ENCODE results near the gene ADAM22. TPM values are rescaled to one million over a fixed set of nuclear protein-coding genes. Genes with fewer than 3 reads are reported as not detected.

The ADAM22 gene
- total and polyA plus RNA-seq, 2 experiments from 2014 or later = 2.7 to 18.7 TPM

GRCh38 chr7:88217675-88218428 is 283.8 kb downstream of the ADAM22 start:
- Mint-ChIP-seq H3K4me3 (peak overlapping the region; percentile 87), H3K36me3 (ENCODE audit: low read depth) (peaks cover 25% of the 10 kb centered on the region), H3K27ac (peak overlapping the region; percentile 84), H3K27me3 (ENCODE audit: insufficient read depth, low read depth, poor library complexity) (peaks cover 5% of the 10 kb centered on the region), H3K4me1 (peaks cover 50% of the 10 kb centered on the region), H3K9me3 (no peaks in the 10 kb centered on the region)
- H3K4me2 ChIP-seq = peak overlapping the region; percentile 100
- TF ChIP-seq ZNF114 (CRISPR knock-in tag; IDR thresholded peaks at IDR 0.05) (no peak), STAT1 (IDR thresholded peaks at IDR 0.05; ENCODE audit: unreplicated experiment) (no peak), EZH2phosphoT487 (IDR thresholded peaks at IDR 0.05; ENCODE audit: unreplicated experiment) (no peak), JUNB (IDR thresholded peaks at IDR 0.05; ENCODE audit: unreplicated experiment) (no peak), CREB1 (CRISPR knock-in tag; IDR thresholded peaks at IDR 0.05; ENCODE audit: low read depth) (no peak), POLR2AphosphoS5 (IDR thresholded peaks at IDR 0.05; ENCODE audit: low read depth) (no peak), NANOG (IDR thresholded peaks at IDR 0.05; ENCODE audit: borderline replicate concordance) (no peak), ETS1 (IDR thresholded peaks at IDR 0.05) (no peak), ZNF331 (CRISPR knock-in tag; IDR thresholded peaks at IDR 0.05; ENCODE audit: low read depth) (no peak), EZH2 (IDR thresholded peaks at IDR 0.05; ENCODE audit: low read depth, unreplicated experiment) (no peak)
- TF ChIP-seq, protein P1, sequence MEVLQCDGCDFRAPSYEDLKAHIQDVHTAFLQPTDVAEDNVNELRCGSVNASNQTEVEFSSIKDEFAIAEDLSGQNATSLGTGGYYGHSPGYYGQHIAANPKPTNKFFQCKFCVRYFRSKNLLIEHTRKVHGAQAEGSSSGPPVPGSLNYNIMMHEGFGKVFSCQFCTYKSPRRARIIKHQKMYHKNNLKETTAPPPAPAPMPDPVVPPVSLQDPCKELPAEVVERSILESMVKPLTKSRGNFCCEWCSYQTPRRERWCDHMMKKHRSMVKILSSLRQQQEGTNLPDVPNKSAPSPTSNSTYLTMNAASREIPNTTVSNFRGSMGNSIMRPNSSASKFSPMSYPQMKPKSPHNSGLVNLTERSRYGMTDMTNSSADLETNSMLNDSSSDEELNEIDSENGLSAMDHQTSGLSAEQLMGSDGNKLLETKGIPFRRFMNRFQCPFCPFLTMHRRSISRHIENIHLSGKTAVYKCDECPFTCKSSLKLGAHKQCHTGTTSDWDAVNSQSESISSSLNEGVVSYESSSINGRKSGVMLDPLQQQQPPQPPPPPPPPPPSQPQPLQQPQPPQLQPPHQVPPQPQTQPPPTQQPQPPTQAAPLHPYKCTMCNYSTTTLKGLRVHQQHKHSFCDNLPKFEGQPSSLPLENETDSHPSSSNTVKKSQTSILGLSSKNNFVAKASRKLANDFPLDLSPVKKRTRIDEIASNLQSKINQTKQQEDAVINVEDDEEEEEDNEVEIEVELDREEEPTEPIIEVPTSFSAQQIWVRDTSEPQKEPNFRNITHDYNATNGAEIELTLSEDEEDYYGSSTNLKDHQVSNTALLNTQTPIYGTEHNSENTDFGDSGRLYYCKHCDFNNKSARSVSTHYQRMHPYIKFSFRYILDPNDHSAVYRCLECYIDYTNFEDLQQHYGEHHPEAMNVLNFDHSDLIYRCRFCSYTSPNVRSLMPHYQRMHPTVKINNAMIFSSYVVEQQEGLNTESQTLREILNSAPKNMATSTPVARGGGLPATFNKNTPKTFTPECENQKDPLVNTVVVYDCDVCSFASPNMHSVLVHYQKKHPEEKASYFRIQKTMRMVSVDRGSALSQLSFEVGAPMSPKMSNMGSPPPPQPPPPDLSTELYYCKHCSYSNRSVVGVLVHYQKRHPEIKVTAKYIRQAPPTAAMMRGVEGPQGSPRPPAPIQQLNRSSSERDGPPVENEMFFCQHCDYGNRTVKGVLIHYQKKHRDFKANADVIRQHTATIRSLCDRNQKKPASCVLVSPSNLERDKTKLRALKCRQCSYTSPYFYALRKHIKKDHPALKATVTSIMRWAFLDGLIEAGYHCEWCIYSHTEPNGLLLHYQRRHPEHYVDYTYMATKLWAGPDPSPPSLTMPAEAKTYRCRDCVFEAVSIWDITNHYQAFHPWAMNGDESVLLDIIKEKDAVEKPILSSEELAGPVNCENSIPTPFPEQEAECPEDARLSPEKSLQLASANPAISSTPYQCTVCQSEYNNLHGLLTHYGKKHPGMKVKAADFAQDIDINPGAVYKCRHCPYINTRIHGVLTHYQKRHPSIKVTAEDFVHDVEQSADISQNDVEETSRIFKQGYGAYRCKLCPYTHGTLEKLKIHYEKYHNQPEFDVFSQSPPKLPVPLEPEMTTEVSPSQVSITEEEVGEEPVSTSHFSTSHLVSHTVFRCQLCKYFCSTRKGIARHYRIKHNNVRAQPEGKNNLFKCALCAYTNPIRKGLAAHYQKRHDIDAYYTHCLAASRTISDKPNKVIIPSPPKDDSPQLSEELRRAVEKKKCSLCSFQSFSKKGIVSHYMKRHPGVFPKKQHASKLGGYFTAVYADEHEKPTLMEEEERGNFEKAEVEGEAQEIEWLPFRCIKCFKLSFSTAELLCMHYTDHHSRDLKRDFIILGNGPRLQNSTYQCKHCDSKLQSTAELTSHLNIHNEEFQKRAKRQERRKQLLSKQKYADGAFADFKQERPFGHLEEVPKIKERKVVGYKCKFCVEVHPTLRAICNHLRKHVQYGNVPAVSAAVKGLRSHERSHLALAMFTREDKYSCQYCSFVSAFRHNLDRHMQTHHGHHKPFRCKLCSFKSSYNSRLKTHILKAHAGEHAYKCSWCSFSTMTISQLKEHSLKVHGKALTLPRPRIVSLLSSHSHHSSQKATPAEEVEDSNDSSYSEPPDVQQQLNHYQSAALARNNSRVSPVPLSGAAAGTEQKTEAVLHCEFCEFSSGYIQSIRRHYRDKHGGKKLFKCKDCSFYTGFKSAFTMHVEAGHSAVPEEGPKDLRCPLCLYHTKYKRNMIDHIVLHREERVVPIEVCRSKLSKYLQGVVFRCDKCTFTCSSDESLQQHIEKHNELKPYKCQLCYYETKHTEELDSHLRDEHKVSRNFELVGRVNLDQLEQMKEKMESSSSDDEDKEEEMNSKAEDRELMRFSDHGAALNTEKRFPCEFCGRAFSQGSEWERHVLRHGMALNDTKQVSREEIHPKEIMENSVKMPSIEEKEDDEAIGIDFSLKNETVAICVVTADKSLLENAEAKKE (CRISPR knock-in tag; IDR thresholded peaks at IDR 0.05) = no peak
- TF ChIP-seq, protein P2, sequence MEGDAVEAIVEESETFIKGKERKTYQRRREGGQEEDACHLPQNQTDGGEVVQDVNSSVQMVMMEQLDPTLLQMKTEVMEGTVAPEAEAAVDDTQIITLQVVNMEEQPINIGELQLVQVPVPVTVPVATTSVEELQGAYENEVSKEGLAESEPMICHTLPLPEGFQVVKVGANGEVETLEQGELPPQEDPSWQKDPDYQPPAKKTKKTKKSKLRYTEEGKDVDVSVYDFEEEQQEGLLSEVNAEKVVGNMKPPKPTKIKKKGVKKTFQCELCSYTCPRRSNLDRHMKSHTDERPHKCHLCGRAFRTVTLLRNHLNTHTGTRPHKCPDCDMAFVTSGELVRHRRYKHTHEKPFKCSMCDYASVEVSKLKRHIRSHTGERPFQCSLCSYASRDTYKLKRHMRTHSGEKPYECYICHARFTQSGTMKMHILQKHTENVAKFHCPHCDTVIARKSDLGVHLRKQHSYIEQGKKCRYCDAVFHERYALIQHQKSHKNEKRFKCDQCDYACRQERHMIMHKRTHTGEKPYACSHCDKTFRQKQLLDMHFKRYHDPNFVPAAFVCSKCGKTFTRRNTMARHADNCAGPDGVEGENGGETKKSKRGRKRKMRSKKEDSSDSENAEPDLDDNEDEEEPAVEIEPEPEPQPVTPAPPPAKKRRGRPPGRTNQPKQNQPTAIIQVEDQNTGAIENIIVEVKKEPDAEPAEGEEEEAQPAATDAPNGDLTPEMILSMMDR (conservative IDR thresholded peaks at IDR 0.05; ENCODE audit: low read depth in 2 of 2) = no peak
- TF ChIP-seq, protein P3, sequence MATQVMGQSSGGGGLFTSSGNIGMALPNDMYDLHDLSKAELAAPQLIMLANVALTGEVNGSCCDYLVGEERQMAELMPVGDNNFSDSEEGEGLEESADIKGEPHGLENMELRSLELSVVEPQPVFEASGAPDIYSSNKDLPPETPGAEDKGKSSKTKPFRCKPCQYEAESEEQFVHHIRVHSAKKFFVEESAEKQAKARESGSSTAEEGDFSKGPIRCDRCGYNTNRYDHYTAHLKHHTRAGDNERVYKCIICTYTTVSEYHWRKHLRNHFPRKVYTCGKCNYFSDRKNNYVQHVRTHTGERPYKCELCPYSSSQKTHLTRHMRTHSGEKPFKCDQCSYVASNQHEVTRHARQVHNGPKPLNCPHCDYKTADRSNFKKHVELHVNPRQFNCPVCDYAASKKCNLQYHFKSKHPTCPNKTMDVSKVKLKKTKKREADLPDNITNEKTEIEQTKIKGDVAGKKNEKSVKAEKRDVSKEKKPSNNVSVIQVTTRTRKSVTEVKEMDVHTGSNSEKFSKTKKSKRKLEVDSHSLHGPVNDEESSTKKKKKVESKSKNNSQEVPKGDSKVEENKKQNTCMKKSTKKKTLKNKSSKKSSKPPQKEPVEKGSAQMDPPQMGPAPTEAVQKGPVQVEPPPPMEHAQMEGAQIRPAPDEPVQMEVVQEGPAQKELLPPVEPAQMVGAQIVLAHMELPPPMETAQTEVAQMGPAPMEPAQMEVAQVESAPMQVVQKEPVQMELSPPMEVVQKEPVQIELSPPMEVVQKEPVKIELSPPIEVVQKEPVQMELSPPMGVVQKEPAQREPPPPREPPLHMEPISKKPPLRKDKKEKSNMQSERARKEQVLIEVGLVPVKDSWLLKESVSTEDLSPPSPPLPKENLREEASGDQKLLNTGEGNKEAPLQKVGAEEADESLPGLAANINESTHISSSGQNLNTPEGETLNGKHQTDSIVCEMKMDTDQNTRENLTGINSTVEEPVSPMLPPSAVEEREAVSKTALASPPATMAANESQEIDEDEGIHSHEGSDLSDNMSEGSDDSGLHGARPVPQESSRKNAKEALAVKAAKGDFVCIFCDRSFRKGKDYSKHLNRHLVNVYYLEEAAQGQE (IDR thresholded peaks at IDR 0.05; ENCODE audit: unreplicated experiment) = no peak
- DNase-seq (ENCODE audit: low spot score) = peak; percentile 63
- H2AFZ ChIP-seq = no peak overlapping the region
- no peak overlapping the region; the same call in 1 of the 2 replicates for H3K27ac ChIP-seq (ENCODE audit: low read depth)
- no peaks in the 10 kb centered on the region for H3F3A ChIP-seq (replicated peaks; ENCODE audit: low read depth)
- H3K9me2 ChIP-seq (ENCODE audit: insufficient read depth) = no peaks in the 10 kb centered on the region
- no peaks in the 10 kb centered on the region for H3K36me3 ChIP-seq (ENCODE audit: insufficient read depth)
- H3K27me3 ChIP-seq (ENCODE audit: insufficient read depth) = no peaks in the 10 kb centered on the region
- peaks cover 51% of the 10 kb centered on the region for H3K4me1 ChIP-seq (ENCODE audit: insufficient read depth)
- ATAC-seq = peak; percentile 10; the same call in 2 of the 3 replicates
- H3K79me2 ChIP-seq (replicated peaks; ENCODE audit: insufficient read depth) = peaks cover 40% of the 10 kb centered on the region
- H4K20me1 ChIP-seq (replicated peaks; ENCODE audit: insufficient read depth) = 0 out of 2 replicates have a peak, but pooled peaks cover 3% of the 10 kb centered on the region
- peak overlapping the region; percentile 92 for H3K4me3 ChIP-seq

Measured in GM23338 (cell line).